CD8-positive, alpha-beta memory T cell (primary cell): Measurements from ENCODE around the gene MBLAC1. TPM values are rescaled to one million over a fixed set of nuclear protein-coding genes. Genes with fewer than 3 reads are reported as not detected.

Source experiments
- CTCF ChIA-PET: fragments of 350-600 bp; sonication (Branson Sonifier 250); formaldehyde crosslinking; loops from one replicate; lab custom pipeline; 2021; ENCODE audit warnings: antibody characterized with exemption; lab: Charles Lee
- POLR2A ChIA-PET: fragments of 350-600 bp; sonication (Branson Sonifier 250); formaldehyde crosslinking; loops from one replicate; lab custom pipeline; 2021; ENCODE audit warnings: antibody characterized with exemption; lab: Charles Lee
- DNase-seq, 5 donors: peaks; one replicate each; pipeline versions ENCODE4 v3.0.0 to v3.0.0-alpha.2; 2020 to 2022; ENCODE audit warnings: mixed read lengths in 1 of 5
- H3K27ac ChIP-seq: one replicate; pipeline ENCODE4 v1.7.0; 2013; ENCODE audit warnings: low read depth, mild to moderate bottlenecking, low read length, moderate library complexity
- H3K27me3 ChIP-seq: 2 replicates; pipeline ENCODE4 v1.7.0; 2013; ENCODE audit warnings: low read length, mild to moderate bottlenecking; ENCODE audit not compliant: insufficient read depth, poor library complexity, severe bottlenecking
- H3K36me3 ChIP-seq: 2 replicates; pipeline ENCODE4 v1.7.0; 2013; ENCODE audit warnings: mild to moderate bottlenecking, low read length, moderate library complexity; ENCODE audit not compliant: insufficient read depth
- H3K4me1 ChIP-seq: 2 replicates; pipeline ENCODE4 v1.7.0; 2013; ENCODE audit warnings: mild to moderate bottlenecking, low read length, moderate library complexity; ENCODE audit not compliant: insufficient read depth
- H3K4me3 ChIP-seq: 2 replicates; pipeline ENCODE4 v1.7.0; 2013; ENCODE audit warnings: mild to moderate bottlenecking, low read length
- H3K9me3 ChIP-seq: 2 replicates; pipeline ENCODE4 v1.7.0; 2013; ENCODE audit warnings: mild to moderate bottlenecking, low read length
- H3K27ac Mint-ChIP-seq, 8 donors: one replicate each; pipeline ENCODE4 v1.8.0; 2020 to 2021; ENCODE audit warnings: mixed read lengths in 8 of 8, mild to moderate bottlenecking in 6 of 8, inconsistent platforms in 3 of 8, moderate library complexity in 3 of 8
- H3K27me3 Mint-ChIP-seq, 2 donors: one replicate each; pipeline ENCODE4 v1.8.0; 2020 to 2021; ENCODE audit warnings: mixed read lengths in 2 of 2, mild to moderate bottlenecking in 1 of 2, moderate library complexity in 1 of 2
- H3K36me3 Mint-ChIP-seq, 3 donors: one replicate each; pipeline ENCODE4 v1.8.0; 2020 to 2021; ENCODE audit warnings: mixed read lengths in 3 of 3, inconsistent platforms in 1 of 3, mild to moderate bottlenecking in 1 of 3
- H3K4me1 Mint-ChIP-seq, 3 donors: one replicate each; pipeline ENCODE4 v1.8.0; 2020 to 2021; ENCODE audit warnings: mixed read lengths in 3 of 3, inconsistent platforms in 1 of 3, mild to moderate bottlenecking in 1 of 3
- H3K4me3 Mint-ChIP-seq, 7 donors: one replicate each; pipeline ENCODE4 v1.8.0; 2020 to 2021; ENCODE audit warnings: mixed read lengths in 7 of 7, mild to moderate bottlenecking in 6 of 7, moderate library complexity in 4 of 7, inconsistent platforms in 2 of 7
- H3K9me3 Mint-ChIP-seq, 5 donors: one replicate each; pipeline ENCODE4 v1.8.0; 2020 to 2022; ENCODE audit warnings: mixed read lengths in 5 of 5, mild to moderate bottlenecking in 3 of 5, moderate library complexity in 2 of 5, inconsistent platforms in 1 of 5
- polyA plus RNA-seq: library from polyadenylated mRNA; unstranded; fragments of 300-500 nt; fragmentation: Illumina TruSeq; gene quantifications from one replicate; pipeline ENCODE4 v1.2.3, GENCODE V29; 2021
- total RNA-seq, 2 experiments: library from RNA; stranded (reverse); gene quantifications; one replicate each; pipeline ENCODE4 v1.2.3, GENCODE V29; 2021

The MBLAC1 gene
- total and polyA plus RNA-seq, 3 experiments from 2014 or later: 2.3 to 4.4 (median 4.4) TPM

DNA sequence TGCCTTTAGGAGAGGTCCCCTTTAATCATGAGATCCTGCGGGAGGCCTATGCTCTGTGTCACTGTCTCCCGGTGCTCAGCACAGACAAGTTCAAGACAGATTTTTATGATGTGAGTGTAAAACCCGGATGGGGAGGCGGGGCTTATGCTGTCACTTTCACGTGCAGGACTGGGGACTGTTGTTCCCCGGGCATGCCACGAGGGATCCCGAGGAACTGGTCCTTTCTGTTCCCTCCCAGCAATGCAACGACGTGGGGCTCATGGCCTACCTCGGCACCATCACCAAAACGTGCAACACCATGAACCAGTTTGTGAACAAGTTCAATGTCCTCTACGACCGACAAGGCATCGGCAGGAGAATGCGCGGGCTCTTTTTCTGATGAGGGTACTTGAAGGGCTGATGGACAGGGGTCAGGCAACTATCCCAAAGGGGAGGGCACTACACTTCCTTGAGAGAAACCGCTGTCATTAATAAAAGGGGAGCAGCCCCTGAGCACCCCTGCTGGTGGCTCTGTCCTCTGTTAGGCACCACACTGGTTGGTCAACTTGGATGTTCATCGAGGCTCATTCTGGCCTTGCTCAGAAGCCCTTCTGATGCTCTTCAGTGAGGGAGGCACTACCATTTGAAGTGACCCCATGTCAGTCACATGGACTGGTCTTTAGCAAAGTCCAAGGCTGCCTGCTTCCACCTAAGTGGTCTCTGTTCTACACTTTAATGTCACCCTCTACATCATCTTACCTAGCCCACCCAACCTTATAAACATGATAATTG, 35.2 kb upstream of the MBLAC1 start:
- H3K36me3 ChIP-seq: peaks cover 59% of the 10 kb centered on the region
- H3K9me3 ChIP-seq: no peaks in the 10 kb centered on the region
- no peak overlapping the region for H3K27ac ChIP-seq
- H3K4me3 Mint-ChIP-seq: peak overlapping the region in 4 of 7 donors; percentile 15 to 92 (median 32)
- H3K36me3 Mint-ChIP-seq: peaks cover 9 to 73% (median 13%) of the 10 kb centered on the region in 3 donors
- ChIA-PET POLR2A (interaction anchor here (0.7 to 1.9 kb wide), 2 partner anchors 9 to 429 kb away, joined by 3 to 7 read pairs; partner anchors contain the start of genes AP4M1 and MCM7), CTCF (interaction anchor here (1.2 kb wide), 2 partner anchors 9 kb away, joined by 4 to 6 read pairs; partner anchors contain the start of genes AP4M1 and MCM7)
- H3K27me3 Mint-ChIP-seq: peaks cover 0 to 9% of the 10 kb centered on the region in 2 donors
- DNase-seq: no peak
- peaks cover 10 to 40% (median 21%) of the 10 kb centered on the region in 3 donors for H3K4me1 Mint-ChIP-seq
- peaks cover 21% of the 10 kb centered on the region for H3K4me1 ChIP-seq
- H3K9me3 Mint-ChIP-seq: no peaks in the 10 kb centered on the region
- H3K27ac Mint-ChIP-seq: peak overlapping the region in 6 of 8 donors; percentile 16 to 93 (median 56)
- H3K4me3 ChIP-seq: no peak overlapping the region
- H3K27me3 ChIP-seq: no peaks in the 10 kb centered on the region

DNA sequence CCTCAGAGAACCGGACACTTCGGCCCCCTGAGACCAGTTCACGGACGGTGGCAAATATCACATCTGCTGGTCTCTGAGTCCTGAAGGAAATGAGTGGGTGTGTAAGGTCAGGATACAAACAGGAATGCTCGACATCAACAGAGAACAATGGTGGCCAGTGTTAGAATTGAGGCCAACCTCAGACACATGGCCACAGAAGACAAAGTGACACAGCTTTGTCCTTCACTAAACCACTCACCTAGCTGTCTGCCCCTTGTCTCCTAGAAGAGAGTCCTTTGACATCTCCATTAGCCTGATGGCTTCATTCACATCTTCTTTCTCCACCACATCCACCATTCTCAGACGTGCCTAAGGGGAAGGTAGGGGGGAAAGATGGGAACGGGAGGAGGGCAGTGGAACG, 33.7 kb upstream of the MBLAC1 start:
- H3K27me3 Mint-ChIP-seq: peaks cover 0 to 9% of the 10 kb centered on the region in 2 donors
- peaks cover 15 to 86% (median 19%) of the 10 kb centered on the region in 3 donors for H3K36me3 Mint-ChIP-seq
- CTCF ChIA-PET: interaction anchor here (1.2 kb wide), 1 partner anchor 11 kb away, joined by 6 read pairs; no protein-coding TSS in a partner anchor
- H3K27ac Mint-ChIP-seq: peak overlapping the region in 1 of 8 donors; percentile 93
- H3K9me3 Mint-ChIP-seq: no peaks in the 10 kb centered on the region
- DNase-seq: no peak
- peak overlapping the region in 1 of 7 donors; percentile 53 for H3K4me3 Mint-ChIP-seq
- Histone ChIP-seq H3K27me3 (no peaks in the 10 kb centered on the region), H3K36me3 (peaks cover 70% of the 10 kb centered on the region), H3K9me3 (no peaks in the 10 kb centered on the region), H3K4me3 (no peak overlapping the region), H3K27ac (no peak overlapping the region), H3K4me1 (peaks cover 16% of the 10 kb centered on the region)
- POLR2A ChIA-PET: no interaction called here
- H3K4me1 Mint-ChIP-seq: peaks cover 12 to 42% (median 28%) of the 10 kb centered on the region in 3 donors

DNA sequence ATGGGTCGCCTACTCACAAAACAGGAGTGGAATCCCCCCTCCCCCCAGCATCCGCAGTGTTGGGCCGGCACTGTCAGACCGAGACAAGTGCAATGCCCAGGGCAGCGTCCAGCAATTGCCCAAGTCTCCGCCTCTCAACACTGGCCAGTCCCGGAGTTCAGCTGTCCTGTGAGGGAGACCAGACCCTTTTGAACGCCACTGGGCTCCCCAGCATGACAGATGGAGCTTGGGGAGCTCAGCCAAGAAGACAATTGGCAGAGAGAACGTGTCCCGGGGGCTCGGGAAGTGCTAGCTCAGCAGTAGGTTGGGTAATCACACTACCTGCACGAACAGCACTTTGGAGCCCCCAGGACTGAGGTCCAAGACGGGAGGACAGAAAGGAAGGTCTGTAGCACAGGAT, 33.3 kb upstream of the MBLAC1 start:
- Mint-ChIP-seq H3K27me3 (peaks cover 0 to 9% of the 10 kb centered on the region in 2 donors), H3K27ac (peak overlapping the region in 2 of 8 donors; percentile 3 to 5), H3K4me1 (peaks cover 15 to 42% (median 33%) of the 10 kb centered on the region in 3 donors), H3K4me3 (no peak overlapping the region), H3K36me3 (peaks cover 16 to 89% (median 23%) of the 10 kb centered on the region in 3 donors), H3K9me3 (no peaks in the 10 kb centered on the region)
- Histone ChIP-seq H3K36me3 (peaks cover 74% of the 10 kb centered on the region), H3K9me3 (no peaks in the 10 kb centered on the region), H3K27ac (no peak overlapping the region), H3K4me1 (peaks cover 12% of the 10 kb centered on the region), H3K27me3 (no peaks in the 10 kb centered on the region), H3K4me3 (no peak overlapping the region)
- no peak for DNase-seq
- ChIA-PET POLR2A (no interaction called here), CTCF (no interaction called here)

DNA sequence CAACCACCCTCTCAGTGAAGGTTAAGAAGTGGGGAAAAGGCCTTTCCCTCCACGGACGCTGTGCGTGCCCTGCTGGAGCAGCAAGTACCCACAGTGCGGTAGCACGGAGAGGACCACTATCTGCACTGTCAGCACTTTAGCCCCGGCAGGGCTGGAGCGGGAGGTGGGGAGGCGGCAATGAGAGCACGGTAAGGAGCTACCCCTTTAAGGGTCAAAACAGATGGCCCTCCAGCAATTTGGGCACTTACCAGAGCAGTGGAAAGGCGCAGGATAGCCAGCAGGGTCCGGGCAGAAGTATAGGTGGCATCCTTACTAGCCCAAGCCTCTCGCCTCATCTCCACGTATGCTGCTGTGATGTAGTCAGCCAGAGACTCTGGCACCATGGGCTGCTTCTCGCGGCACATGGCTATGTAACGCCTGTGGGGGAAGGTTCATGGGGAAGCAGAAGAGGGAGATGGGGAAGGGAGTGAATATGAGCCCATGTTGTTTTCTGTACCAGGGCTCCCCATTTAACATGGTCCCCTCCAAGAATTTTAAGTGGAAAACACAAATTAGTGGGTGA, 32.8 kb upstream of the MBLAC1 start:
- peak overlapping the region in 1 of 8 donors; percentile 5 for H3K27ac Mint-ChIP-seq
- CTCF ChIA-PET: no interaction called here
- Histone ChIP-seq H3K36me3 (peaks cover 79% of the 10 kb centered on the region), H3K9me3 (no peaks in the 10 kb centered on the region), H3K4me3 (no peak overlapping the region), H3K27me3 (no peaks in the 10 kb centered on the region), H3K27ac (no peak overlapping the region), H3K4me1 (peaks cover 13% of the 10 kb centered on the region)
- no peaks in the 10 kb centered on the region for H3K9me3 Mint-ChIP-seq
- H3K4me3 Mint-ChIP-seq: no peak overlapping the region
- H3K27me3 Mint-ChIP-seq: peaks cover 0 to 8% of the 10 kb centered on the region in 2 donors
- H3K4me1 Mint-ChIP-seq: peaks cover 20 to 42% (median 38%) of the 10 kb centered on the region in 3 donors
- POLR2A ChIA-PET: no interaction called here
- DNase-seq: no peak
- H3K36me3 Mint-ChIP-seq: peaks cover 16 to 94% (median 25%) of the 10 kb centered on the region in 3 donors

DNA sequence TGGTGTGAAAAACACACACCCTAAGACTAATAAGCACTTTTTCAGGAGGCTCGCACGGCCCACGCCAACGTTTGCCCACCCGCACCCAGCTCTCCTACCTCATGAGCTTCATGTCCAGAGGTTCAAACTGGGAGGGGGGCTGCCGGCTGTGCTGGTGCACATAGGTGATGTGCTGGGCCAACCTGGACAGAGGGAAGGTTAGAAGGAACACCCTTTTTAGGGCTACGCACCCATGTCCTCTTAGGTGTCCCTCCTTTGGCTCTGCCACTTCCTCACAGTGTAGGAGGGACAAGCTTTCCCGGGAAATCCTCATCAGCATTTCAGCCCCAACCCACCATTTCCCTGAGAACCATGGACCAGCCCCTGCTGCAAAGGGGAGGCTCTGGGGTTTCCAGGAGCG, 31.5 kb upstream of the MBLAC1 start:
- H3K27me3 Mint-ChIP-seq: peaks cover 0 to 2% of the 10 kb centered on the region in 2 donors
- H3K9me3 ChIP-seq: no peaks in the 10 kb centered on the region
- H3K27ac ChIP-seq: no peak overlapping the region
- no peak overlapping the region for H3K4me3 ChIP-seq
- no peak for DNase-seq
- H3K4me3 Mint-ChIP-seq: peak overlapping the region in 1 of 7 donors; percentile 37
- CTCF ChIA-PET: interaction anchor here (0.8 to 1.1 kb wide), 2 partner anchors 13 to 33 kb away, joined by 3 to 4 read pairs; no protein-coding TSS in a partner anchor
- POLR2A ChIA-PET: no interaction called here
- H3K27ac Mint-ChIP-seq: peak overlapping the region in 1 of 8 donors; percentile 72
- H3K36me3 ChIP-seq: peaks cover 84% of the 10 kb centered on the region
- peaks cover 15% of the 10 kb centered on the region for H3K4me1 ChIP-seq
- H3K27me3 ChIP-seq: no peaks in the 10 kb centered on the region
- no peaks in the 10 kb centered on the region for H3K9me3 Mint-ChIP-seq
- peaks cover 16 to 99% (median 31%) of the 10 kb centered on the region in 3 donors for H3K36me3 Mint-ChIP-seq
- H3K4me1 Mint-ChIP-seq: peaks cover 26 to 44% (median 40%) of the 10 kb centered on the region in 3 donors

- H3K9me3 ChIP-seq: no peaks in the 10 kb centered on the region
- H3K27me3 Mint-ChIP-seq: peaks cover 0 to 5% of the 10 kb centered on the region in 2 donors
- no peaks in the 10 kb centered on the region for H3K9me3 Mint-ChIP-seq
- no peaks in the 10 kb centered on the region for H3K27me3 ChIP-seq
- H3K36me3 Mint-ChIP-seq: peaks cover 16 to 98% (median 31%) of the 10 kb centered on the region in 3 donors
- peaks cover 15% of the 10 kb centered on the region for H3K4me1 ChIP-seq
- H3K4me1 Mint-ChIP-seq: peaks cover 27 to 44% (median 38%) of the 10 kb centered on the region in 3 donors
- no peak overlapping the region for H3K27ac ChIP-seq
- no peak for DNase-seq
- CTCF ChIA-PET: interaction anchor here (1.1 kb wide), 1 partner anchor 13 kb away, joined by 4 read pairs; no protein-coding TSS in a partner anchor
- H3K27ac Mint-ChIP-seq: peak overlapping the region in 2 of 8 donors; percentile 33 to 72
- H3K36me3 ChIP-seq: peaks cover 80% of the 10 kb centered on the region
- no peak overlapping the region for H3K4me3 ChIP-seq
- peak overlapping the region in 1 of 7 donors; percentile 37 for H3K4me3 Mint-ChIP-seq
- POLR2A ChIA-PET: no interaction called here
Observed at GRCh38 chr7:100095704-100096103, 31.1 kb upstream of the MBLAC1 start.

DNA sequence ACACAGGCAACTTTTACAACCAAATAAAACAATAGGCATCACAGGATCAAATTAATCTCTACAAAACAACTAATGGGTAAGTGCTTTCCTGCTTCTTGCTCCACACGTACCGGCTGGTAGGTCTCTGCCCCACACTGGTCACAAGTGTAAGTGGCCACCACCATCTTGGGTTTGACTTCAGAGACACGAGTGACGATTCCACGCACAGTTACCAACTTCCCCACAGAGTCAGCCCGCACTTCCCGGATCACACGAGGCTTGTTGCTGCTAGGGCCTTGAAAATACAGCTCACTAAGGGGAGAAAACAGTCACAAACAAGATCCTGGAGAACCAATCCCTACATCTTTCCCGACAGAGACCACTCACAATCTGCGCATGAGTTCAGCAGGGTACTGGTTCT, 27.9 kb upstream of the MBLAC1 start:
- Mint-ChIP-seq H3K4me1 (peaks cover 38 to 55% (median 43%) of the 10 kb centered on the region in 3 donors), H3K4me3 (peak overlapping the region; percentile 60 to 97 (median 81)), H3K9me3 (no peaks in the 10 kb centered on the region), H3K27me3 (peaks cover 0 to 9% of the 10 kb centered on the region in 2 donors), H3K36me3 (peaks cover 7 to 79% (median 21%) of the 10 kb centered on the region in 3 donors), H3K27ac (peak overlapping the region; percentile 47 to 99 (median 96))
- POLR2A ChIA-PET: no interaction called here
- no peaks in the 10 kb centered on the region for H3K27me3 ChIP-seq
- peaks cover 51% of the 10 kb centered on the region for H3K36me3 ChIP-seq
- CTCF ChIA-PET: interaction anchor here (0.7 to 3.8 kb wide), 3 partner anchors 16 to 187 kb away, joined by 3 to 19 read pairs (median 17); partner anchors contain the start of genes MBLAC1 and ZNF3
- H3K9me3 ChIP-seq: no peaks in the 10 kb centered on the region
- H3K4me1 ChIP-seq: peaks cover 21% of the 10 kb centered on the region
- peak overlapping the region; percentile 1 for H3K27ac ChIP-seq
- DNase-seq: no peak
- H3K4me3 ChIP-seq: no peak overlapping the region
